AG09309 (cell line): ENCODE measurements around the gene ATP6V1F.

Experiments
- DNase-seq: peaks from one replicate; pipeline ENCODE4 v3.0.0-alpha.2; 2010; ENCODE audit warnings: low read depth
- H3K4me3 ChIP-seq: 2 replicates; pipeline ENCODE4 v1.5.1; 2011; ENCODE audit warnings: mild to moderate bottlenecking, low read depth, low read length, moderate library complexity; ENCODE audit not compliant: control insufficient read depth
- CTCF ChIP-seq: IDR thresholded peaks from 2 replicates; pipeline ENCODE4 v1.5.1; 2011; ENCODE audit warnings: mild to moderate bottlenecking, low read depth, low read length, inconsistent platforms; ENCODE audit not compliant: insufficient read depth, control insufficient read depth; ENCODE audit errors: missing control alignments

The ATP6V1F gene

GRCh38 chr7:128885370-128886187, 22.9 kb downstream of the ATP6V1F start:
- no peak for DNase-seq
- H3K4me3 ChIP-seq = no peak overlapping the region
- TF ChIP-seq CTCF = no peak

GRCh38 chr7:128886391-128887168, 23.9 kb downstream of the ATP6V1F start:
- no peak for DNase-seq
- no peak for TF ChIP-seq CTCF
- no peak overlapping the region for H3K4me3 ChIP-seq

- no peak for TF ChIP-seq CTCF
- H3K4me3 ChIP-seq = no peak overlapping the region
- no peak for DNase-seq
Measured at GRCh38 chr7:128887169-128888038, 24.7 kb downstream of the ATP6V1F start.

GRCh38 chr7:128888039-128888755, 25.5 kb downstream of the ATP6V1F start:
- no peak overlapping the region for H3K4me3 ChIP-seq
- DNase-seq = no peak
- no peak for TF ChIP-seq CTCF

- TF ChIP-seq CTCF = no peak
- no peak overlapping the region for H3K4me3 ChIP-seq
- no peak for DNase-seq
Measured at GRCh38 chr7:128888756-128889095, 26.1 kb downstream of the ATP6V1F start.

GRCh38 chr7:128889121-128889520, 26.5 kb downstream of the ATP6V1F start:
- no peak for DNase-seq
- no peak overlapping the region for H3K4me3 ChIP-seq
- no peak for TF ChIP-seq CTCF
